LNCAP (cell line): ENCODE measurements around the gene CHST9.

Experiments
- CTCF ChIP-seq: fragments of 450-650 bp; IDR thresholded peaks from 2 replicates; pipeline ENCODE4 v1.5.1; 2017; ENCODE audit warnings: mild to moderate bottlenecking

Gene CHST9

GRCh38 chr18:27211569-27211968 is 26.5 kb upstream of the CHST9 start:
- TF ChIP-seq CTCF: no peak

GRCh38 chr18:27206411-27206810 is 21.3 kb upstream of the CHST9 start:
- no peak for TF ChIP-seq CTCF

- TF ChIP-seq CTCF: no peak
These were observed 17.6 kb upstream of the CHST9 start for GRCh38 chr18:27202741-27203140.

- no peak for TF ChIP-seq CTCF
These were observed 12.9 kb upstream of the CHST9 start for GRCh38 chr18:27198036-27198435.

- TF ChIP-seq CTCF: no peak
These were observed 3.2 kb upstream of the CHST9 start for GRCh38 chr18:27188309-27188708.

GRCh38 chr18:27185897-27186296 is 789 bp upstream of the CHST9 start:
- no peak for TF ChIP-seq CTCF

- no peak for TF ChIP-seq CTCF
These were observed 738 bp downstream of the CHST9 start for GRCh38 chr18:27184115-27185024.
